GM19372 (cell line): ENCODE data around the gene KANK4.

Experiments used
- ATAC-seq: cut with Tn5 transposase; IDR thresholded peaks from one replicate; pipeline ENCODE4 v1.9.1; 2021; ENCODE audit warnings: mild to moderate bottlenecking, low read depth, moderate library complexity; ENCODE audit not compliant: unreplicated experiment

KANK4 gene

GRCh38 chr1:62337706-62338631 is 18.7 kb upstream of the KANK4 start:
- ATAC-seq, result no peak

GRCh38 chr1:62336995-62337705 is 17.9 kb upstream of the KANK4 start:
- ATAC-seq, result no peak

GRCh38 chr1:62336638-62336994 is 17.4 kb upstream of the KANK4 start:
- ATAC-seq, result no peak

- no peak for ATAC-seq
Observed at GRCh38 chr1:62335656-62336055, 16.4 kb upstream of the KANK4 start.

- ATAC-seq, result no peak
Observed at GRCh38 chr1:62334434-62334985, 15.3 kb upstream of the KANK4 start.

GRCh38 chr1:62333441-62333840 is 14.2 kb upstream of the KANK4 start:
- no peak for ATAC-seq

- ATAC-seq, result no peak
Observed at GRCh38 chr1:62327360-62328055, 8.3 kb upstream of the KANK4 start.

GRCh38 chr1:62325681-62326080 is 6.4 kb upstream of the KANK4 start:
- ATAC-seq, result no peak

GRCh38 chr1:62325081-62325480 is 5.8 kb upstream of the KANK4 start:
- ATAC-seq, result no peak

GRCh38 chr1:62321446-62321845 is 2.2 kb upstream of the KANK4 start:
- no peak for ATAC-seq

- ATAC-seq, result no peak
Observed at GRCh38 chr1:62318320-62318755, 896 bp downstream of the KANK4 start.

GRCh38 chr1:62317021-62317768 is 2.0 kb downstream of the KANK4 start:
- ATAC-seq, result no peak

- ATAC-seq, result no peak
Observed at GRCh38 chr1:62316135-62316534, 3.1 kb downstream of the KANK4 start.

- no peak for ATAC-seq
Observed at GRCh38 chr1:62315387-62315786, 3.8 kb downstream of the KANK4 start.

- ATAC-seq, result no peak
Observed at GRCh38 chr1:62314454-62315350, 4.5 kb downstream of the KANK4 start.

GRCh38 chr1:62312698-62313097 is 6.5 kb downstream of the KANK4 start:
- ATAC-seq, result no peak

GRCh38 chr1:62311473-62311943 is 7.7 kb downstream of the KANK4 start:
- ATAC-seq, result no peak

GRCh38 chr1:62309906-62310305 is 9.3 kb downstream of the KANK4 start:
- no peak for ATAC-seq

- ATAC-seq, result no peak
Observed at GRCh38 chr1:62308606-62309005, 10.6 kb downstream of the KANK4 start.
